Left colon (tissue), 2 donors: ENCODE measurements around the gene BCL6. TPM values are rescaled to one million over a fixed set of nuclear protein-coding genes. Genes with fewer than 3 reads are reported as not detected.

Experiments used
- ATAC-seq: fragments of 200-7000 bp; cut with Tn5 transposase; one replicate; pipeline ENCODE4 v1.9.1; 2020; ENCODE audit warnings: mild to moderate bottlenecking, moderate library complexity
- DNase-seq, 2 donors: peaks; one replicate each; pipeline ENCODE4 v3.0.0-alpha.2; 2020
- intact Hi-C, 2 donors: fragments of 100-400 bp; cut with DNase I in 1 of 2; cut with micrococcal nuclease in 1 of 2; formaldehyde crosslinking; loops; one replicate each; pipeline versions ENCODE4 v1.11.2 to v1.14.0; 2022; cut with DNase I, micrococcal nuclease
- long read RNA-seq: library from polyadenylated mRNA; unstranded; transcript quantifications from one replicate; pipeline ENCODE4 v2.0.0, GENCODE V29; 2021
- total RNA-seq, 2 donors: library from RNA; stranded (reverse); fragmentation: NEBNext Ultra II Directional; extraction: Animal tissue kit (Norgen Biotek cat#: 25700); gene quantifications; one replicate each; pipeline ENCODE4 v1.2.1, GENCODE V29; 2021
- donor health status: DM: no; HTN: no; CAD: no.
- donor health status: DM: yes; HTN: yes; CAD: no.

Gene BCL6
- 10 to 100 TPM; 12.6 to 16.5 TPM for total RNA-seq
- long read RNA-seq, result 0 reads

GRCh38 chr3:187745201-187746058 is at the start of gene BCL6:
Gene BCL6 (minus strand): TSS chr3:187745468. CDS start chr3:187733693, 11,775 bp downstream.
- DNase-seq, result peak; percentile 91 to 92
- ATAC-seq, result peak; percentile 70
- intact Hi-C loops, result loop anchor here in 1 of 2 donors (10.0 kb wide), 5 partner anchors 299 to 969 kb away; partner anchors contain the start of gene LPP

- DNase-seq (no peak), ATAC-seq (no peak)
- intact Hi-C loops, result no loop called here
Measured at GRCh38 chr3:187794731-187795130, 49.5 kb upstream of the BCL6 start.

- DNase-seq (no peak), ATAC-seq (no peak)
- intact Hi-C loops, result no loop called here
Measured at GRCh38 chr3:187793618-187794017, 48.4 kb upstream of the BCL6 start.

- DNase-seq (no peak), ATAC-seq (no peak)
- intact Hi-C loops, result no loop called here
Measured at GRCh38 chr3:187792521-187792920, 47.3 kb upstream of the BCL6 start.

GRCh38 chr3:187789872-187790271 is 44.6 kb upstream of the BCL6 start:
- DNase-seq, result no peak
- ATAC-seq, result no peak
- intact Hi-C loops, result no loop called here

DNA sequence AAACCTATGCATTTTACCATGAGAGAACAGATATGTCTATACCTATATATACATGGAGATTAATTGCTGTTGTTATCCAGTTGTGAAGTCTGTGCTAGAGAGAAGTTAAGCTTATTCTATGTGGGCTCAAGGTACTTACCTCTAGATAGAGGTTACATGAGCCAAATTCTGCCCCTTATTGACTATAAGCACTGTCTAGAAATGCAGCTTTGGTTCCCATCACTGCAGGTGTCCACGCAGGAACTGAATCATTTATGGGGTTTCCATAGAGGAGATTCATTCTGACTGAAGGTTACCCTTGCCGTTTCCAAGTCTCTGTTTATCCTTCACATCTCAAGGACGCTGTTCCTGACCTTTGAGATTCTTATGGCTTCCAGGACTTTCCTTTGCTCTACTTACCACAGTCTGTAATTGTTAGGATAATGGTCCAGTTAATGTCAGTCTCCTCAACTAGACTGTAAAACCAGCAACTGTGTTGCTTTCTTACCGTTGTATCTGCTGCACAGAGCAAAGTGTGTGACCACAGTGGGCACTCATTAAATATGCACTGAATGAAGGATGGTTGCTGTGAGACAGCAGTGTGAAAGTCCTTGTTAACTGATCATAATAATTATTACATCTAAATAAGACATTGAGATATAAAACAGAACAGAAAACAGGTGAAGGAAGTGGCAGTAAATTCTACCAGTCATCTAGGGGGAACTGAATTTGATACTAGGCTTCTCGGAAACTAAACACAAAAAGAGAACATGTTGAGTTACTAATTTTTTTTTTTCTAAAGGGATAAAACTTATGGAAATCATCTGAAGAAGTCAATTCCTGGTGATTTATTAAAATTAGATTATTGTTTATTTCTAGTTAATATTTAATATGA is 44.0 kb upstream of the BCL6 start:
- DNase-seq (no peak), ATAC-seq (no peak)
- intact Hi-C loops, result no loop called here

GRCh38 chr3:187783098-187783497 is 37.8 kb upstream of the BCL6 start:
- intact Hi-C loops, result no loop called here
- no peak for ATAC-seq
- peak in 1 of 2 donors; percentile 35 for DNase-seq

GRCh38 chr3:187782006-187782405 is 36.7 kb upstream of the BCL6 start:
- DNase-seq (no peak), ATAC-seq (no peak)
- intact Hi-C loops, result no loop called here

- DNase-seq (no peak), ATAC-seq (no peak)
- intact Hi-C loops, result no loop called here
Measured at GRCh38 chr3:187781001-187781400, 35.7 kb upstream of the BCL6 start.

- intact Hi-C loops, result no loop called here
Measured at GRCh38 chr3:187778726-187779125, 33.5 kb upstream of the BCL6 start.

GRCh38 chr3:187777331-187777941 is 32.2 kb upstream of the BCL6 start:
- intact Hi-C loops, result no loop called here
- no peak for ATAC-seq
- DNase-seq, result no peak

More at GRCh38 chr3:187778726-187779125, 33.5 kb upstream of the BCL6 start:
- no peak for DNase-seq
- no peak for ATAC-seq

GRCh38 chr3:187775549-187775948 is 30.3 kb upstream of the BCL6 start:
- no peak for ATAC-seq
- intact Hi-C loops, result no loop called here
- no peak for DNase-seq

- DNase-seq (no peak), ATAC-seq (no peak)
- intact Hi-C loops, result no loop called here
Measured at GRCh38 chr3:187774185-187774789, 29.0 kb upstream of the BCL6 start.

- no peak for ATAC-seq
- no peak for DNase-seq
- intact Hi-C loops, result no loop called here
Measured at GRCh38 chr3:187773233-187774184, 28.2 kb upstream of the BCL6 start.

DNA sequence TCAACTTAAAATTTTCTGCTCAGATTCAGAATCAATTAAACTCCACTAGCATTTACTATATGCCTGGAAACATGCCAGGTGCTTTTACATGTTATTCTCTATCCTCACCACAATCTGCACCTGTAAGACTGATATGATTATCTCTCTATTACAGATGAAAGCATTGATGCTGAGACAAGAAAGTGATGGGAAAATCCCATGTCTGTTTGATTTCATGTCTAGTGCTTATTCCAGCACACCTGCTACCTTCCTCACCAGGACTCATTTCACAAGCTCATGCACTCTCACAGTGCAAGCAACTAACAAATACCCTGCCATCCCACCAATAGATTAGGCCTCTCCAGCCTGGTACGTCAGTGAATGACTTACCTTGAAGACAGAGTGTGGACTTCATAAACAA is 25.0 kb upstream of the BCL6 start:
- DNase-seq (no peak), ATAC-seq (no peak)
- intact Hi-C loops, result no loop called here

DNA sequence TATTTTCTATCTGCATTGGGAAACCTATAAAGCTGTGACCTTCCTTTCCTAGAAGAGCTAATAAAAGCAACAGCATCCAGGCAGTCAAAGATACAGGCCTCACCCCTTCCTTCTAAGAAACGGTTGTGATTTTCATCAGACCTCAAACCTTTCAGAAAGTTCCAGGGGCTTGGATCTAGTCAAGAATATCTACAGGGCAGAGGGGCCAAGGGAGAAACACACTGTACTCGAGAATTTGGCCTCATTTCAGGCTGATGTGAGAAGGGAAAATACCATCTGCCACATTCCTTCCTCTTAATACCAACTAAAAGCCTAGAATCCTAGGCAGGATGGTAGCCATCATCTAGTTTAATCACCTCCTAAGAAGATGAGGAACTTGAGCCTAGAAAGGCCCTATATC is 24.5 kb upstream of the BCL6 start:
- intact Hi-C loops, result no loop called here
- ATAC-seq, result no peak

GRCh38 chr3:187767266-187768012 is 22.2 kb upstream of the BCL6 start:
- ATAC-seq (no peak), DNase-seq (no peak)
- intact Hi-C loops, result no loop called here

More for the DNA sequence above, 24.5 kb upstream of the BCL6 start:
- DNase-seq, result no peak
